Gastroesophageal sphincter (tissue), 3 donors: ENCODE measurements around the gene CARD11.

ENCODE experiments used
- POLR2A ChIP-seq, 2 donors: fragments of 450-650 bp; IDR thresholded peaks; one replicate each; pipeline ENCODE4 v1.6.1; 2017; ENCODE audit warnings: antibody characterized with exemption in 2 of 2, mild to moderate bottlenecking in 2 of 2, moderate library complexity in 1 of 2
- TF ChIP-seq, protein P1 (sequence below), 4 experiments: fragments of 200-600 bp in 2 of 4; fragments of 450-650 bp in 2 of 4; sonication (generic) in 1 of 4; IDR thresholded peaks; one replicate each; pipeline ENCODE4 v1.5.1; 2017 to 2019; ENCODE audit warnings: antibody characterized with exemption in 4 of 4, mild to moderate bottlenecking in 2 of 4, moderate library complexity in 2 of 4

DNA sequence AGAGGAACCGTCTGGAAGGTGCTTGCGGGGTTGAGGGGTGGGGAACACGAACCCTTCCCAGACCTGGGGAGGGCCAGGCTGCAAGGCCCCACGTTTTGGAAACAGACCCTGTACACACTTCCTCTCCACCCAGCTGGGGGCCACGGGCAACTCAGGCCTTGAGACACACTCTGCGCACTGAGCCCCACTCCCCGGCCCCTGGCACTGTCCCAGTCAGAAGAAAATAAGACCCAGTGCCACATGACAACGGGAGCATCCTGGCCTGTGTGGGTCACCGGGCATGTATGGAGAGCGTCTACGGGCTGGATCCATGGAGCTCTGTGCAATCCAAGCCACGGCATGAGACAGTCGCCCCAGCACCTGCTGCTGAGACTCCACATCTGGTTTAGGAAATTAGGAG is 63.7 kb downstream of the CARD11 start:
- TF ChIP-seq POLR2A (IDR thresholded peaks at IDR 0.05) = no peak
- TF ChIP-seq, protein P1, sequence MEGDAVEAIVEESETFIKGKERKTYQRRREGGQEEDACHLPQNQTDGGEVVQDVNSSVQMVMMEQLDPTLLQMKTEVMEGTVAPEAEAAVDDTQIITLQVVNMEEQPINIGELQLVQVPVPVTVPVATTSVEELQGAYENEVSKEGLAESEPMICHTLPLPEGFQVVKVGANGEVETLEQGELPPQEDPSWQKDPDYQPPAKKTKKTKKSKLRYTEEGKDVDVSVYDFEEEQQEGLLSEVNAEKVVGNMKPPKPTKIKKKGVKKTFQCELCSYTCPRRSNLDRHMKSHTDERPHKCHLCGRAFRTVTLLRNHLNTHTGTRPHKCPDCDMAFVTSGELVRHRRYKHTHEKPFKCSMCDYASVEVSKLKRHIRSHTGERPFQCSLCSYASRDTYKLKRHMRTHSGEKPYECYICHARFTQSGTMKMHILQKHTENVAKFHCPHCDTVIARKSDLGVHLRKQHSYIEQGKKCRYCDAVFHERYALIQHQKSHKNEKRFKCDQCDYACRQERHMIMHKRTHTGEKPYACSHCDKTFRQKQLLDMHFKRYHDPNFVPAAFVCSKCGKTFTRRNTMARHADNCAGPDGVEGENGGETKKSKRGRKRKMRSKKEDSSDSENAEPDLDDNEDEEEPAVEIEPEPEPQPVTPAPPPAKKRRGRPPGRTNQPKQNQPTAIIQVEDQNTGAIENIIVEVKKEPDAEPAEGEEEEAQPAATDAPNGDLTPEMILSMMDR (IDR thresholded peaks at IDR 0.05) = no peak
